ENCODE data around the gene MEGF6. TPM values are rescaled to one million over a fixed set of nuclear protein-coding genes. Genes with fewer than 3 reads are reported as not detected.

Gene MEGF6
- total and polyA plus RNA-seq, 9 of the 15 experiments (the other 6 are each of a cell fraction or from before 2014, with no cell fraction given), result 0.03 to 1.7 (median 0.24) TPM; not detected in 3

DNA sequence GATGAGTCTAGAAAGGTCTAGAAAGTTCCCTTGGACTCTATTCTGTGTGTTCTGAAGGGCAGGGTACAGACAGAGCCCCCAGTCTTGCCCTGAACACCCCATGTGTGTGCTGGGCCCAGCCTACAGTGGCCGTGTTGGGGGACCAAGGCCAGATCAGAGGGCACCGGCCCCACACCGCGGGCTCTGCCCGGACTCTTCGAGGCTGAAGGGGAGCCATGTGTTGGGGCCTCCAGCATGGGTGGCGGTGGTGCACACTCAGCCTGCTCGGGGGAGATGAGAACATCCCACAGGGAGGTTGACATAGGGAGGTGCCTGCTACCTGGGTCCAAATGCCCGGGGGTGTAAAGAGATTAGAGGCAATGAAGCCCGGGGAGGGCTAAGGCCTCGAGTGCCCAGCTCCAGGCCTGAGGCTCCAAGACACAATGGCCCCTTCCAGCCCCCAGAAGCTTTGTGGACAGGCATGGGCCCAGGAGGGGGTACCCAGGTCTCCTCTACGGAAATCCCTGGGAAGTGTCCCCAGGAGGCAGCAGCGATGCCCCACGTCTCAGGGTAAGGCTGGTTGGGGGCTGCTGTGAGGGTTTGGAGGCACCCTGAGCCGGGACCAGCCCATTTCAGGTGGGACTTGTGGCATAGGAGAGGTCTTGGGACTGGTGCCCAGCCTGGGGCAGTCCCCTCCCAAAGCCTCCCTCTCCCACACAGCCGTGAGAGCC lies 144.8 kb downstream of the MEGF6 start:
- no peak overlapping the region for H2AFZ ChIP-seq (ENCODE audit: low read depth, low read length)
- ChIA-PET CTCF (ENCODE audit: low intra/inter-chr PET ratio) (no interaction called here), POLR2A (interaction anchor here (0.5 to 1.1 kb wide), 4 partner anchors 9 to 1327 kb away, joined by 3 to 6 read pairs (median 3); no protein-coding TSS in a partner anchor)
- no peak overlapping the region for H3K27ac ChIP-seq (ENCODE audit: extremely low read depth, low read depth, low read length)
- intact Hi-C loops (cut with micrococcal nuclease) (no loop called here), in situ Hi-C loops (cut with MboI) (no loop called here)
- no peaks in the 10 kb centered on the region for H3K36me3 ChIP-seq (ENCODE audit: control insufficient read depth, insufficient read depth, low read length)
- no peak overlapping the region for H3K9ac ChIP-seq (ENCODE audit: insufficient read depth in 1 of 2, low read depth in 2 of 2, low read length in 2 of 2)
- H3K4me3 ChIP-seq, result no peak overlapping the region
- peaks cover 4% of the 10 kb centered on the region for H3K9me1 ChIP-seq (ENCODE audit: control insufficient read depth, insufficient read depth, low read length)
- ATAC-seq (no peak), DNase-seq (ENCODE audit: extremely low read depth in 1 of 4, low spot score in 3 of 4) (no peak), FAIRE-seq (no peak)
- H3K4me2 ChIP-seq (ENCODE audit: insufficient read depth, low read length), result no peak overlapping the region
- BruUV-seq (replicated peaks), result no TSS peak
- 19% methylated on average over 16 of the region's 16 CpGs for WGBS (ENCODE audit: insufficient coverage, low coverage, missing lambda C conversion rate)
- H3K4me1 ChIP-seq (replicated peaks in 1 of 2; ENCODE audit: control insufficient read depth in 2 of 2, insufficient read depth in 2 of 2, low read length in 2 of 2), result peaks cover 0 to 57% of the 10 kb centered on the region in 2 experiments; a peak in 3 of 5 replicates
- H3K9me3 ChIP-seq (replicated peaks; ENCODE audit: control insufficient read depth, insufficient read depth, low read depth, low read length), result no peaks in the 10 kb centered on the region
- peaks cover 41 to 73% of the 10 kb centered on the region in 2 experiments; a peak in 4 of 5 replicates for H3K27me3 ChIP-seq (ENCODE audit: control insufficient read depth in 2 of 2, insufficient read depth in 2 of 2, low read length in 2 of 2)
- no peaks in the 10 kb centered on the region for H3K79me2 ChIP-seq (ENCODE audit: control insufficient read depth, insufficient read depth, low read length)
- TF ChIP-seq ZNF77 (CRISPR knock-in tag; IDR thresholded peaks at IDR 0.05) (no peak), CEBPG (CRISPR knock-in tag; IDR thresholded peaks at IDR 0.05) (no peak), CEBPG (tag; conservative IDR thresholded peaks at IDR 0.05 in 1 of 2, IDR thresholded peaks at IDR 0.05 in 1 of 2) (no peak), PYGO2 (tag; IDR thresholded peaks at IDR 0.05) (no peak), HNRNPUL1 (IDR thresholded peaks at IDR 0.05; ENCODE audit: low read length) (no peak), ZNF668 (CRISPR knock-in tag; IDR thresholded peaks at IDR 0.05) (no peak), PHF20 (IDR thresholded peaks at IDR 0.05; ENCODE audit: partially characterized antibody) (no peak), ZKSCAN3 (CRISPR knock-in tag; IDR thresholded peaks at IDR 0.05) (no peak), SUPT5H (IDR thresholded peaks at IDR 0.05) (no peak)
- peaks cover 33% of the 10 kb centered on the region for H4K20me1 ChIP-seq (replicated peaks; ENCODE audit: control insufficient read depth, insufficient read depth, low read length)

All from K562 (cell line).